Astrocyte (in vitro differentiated cells and primary cell): ENCODE measurements around the gene PCED1B. TPM values are rescaled to one million over a fixed set of nuclear protein-coding genes. Genes with fewer than 3 reads are reported as not detected.

Experiments
- DNase-seq: peaks from one replicate; pipeline ENCODE4 v3.0.0-alpha.2; 2010; ENCODE audit warnings: low read depth
- FAIRE-seq: peaks from 2 replicates; lab custom pipeline; 2011; peaks lifted over from hg19 to GRCh38; lab: Jason Lieb, UNC
- H2AFZ ChIP-seq: 2 replicates; pipeline ENCODE4 v1.6.0; 2012; ENCODE audit warnings: low read depth, low read length, inconsistent platforms
- H3K27ac ChIP-seq: 2 replicates; pipeline ENCODE4 v1.5.1; 2011; ENCODE audit warnings: low read depth, low read length, inconsistent platforms
- H3K27me3 ChIP-seq: 2 replicates; pipeline ENCODE4 v1.6.0; 2011; ENCODE audit warnings: low read length, inconsistent platforms; ENCODE audit not compliant: insufficient read depth
- H3K36me3 ChIP-seq: 2 replicates; pipeline ENCODE4 v1.5.1; 2011; ENCODE audit warnings: low read length, inconsistent platforms; ENCODE audit not compliant: insufficient read depth
- H3K4me1 ChIP-seq: 2 replicates; pipeline ENCODE4 v1.5.1; 2011; ENCODE audit warnings: low read length, inconsistent platforms; ENCODE audit not compliant: insufficient read depth
- H3K4me2 ChIP-seq: 2 replicates; pipeline ENCODE4 v1.6.0; 2012; ENCODE audit warnings: low read length, inconsistent platforms
- H3K4me3 ChIP-seq: 2 replicates; pipeline ENCODE4 v1.5.1; 2011; ENCODE audit warnings: low read depth, mild to moderate bottlenecking, low read length, inconsistent platforms; ENCODE audit not compliant: insufficient read depth
- H3K79me2 ChIP-seq: 2 replicates; pipeline ENCODE4 v1.6.0; 2012; ENCODE audit warnings: mild to moderate bottlenecking, low read length, inconsistent platforms; ENCODE audit not compliant: insufficient read depth
- H3K9ac ChIP-seq: 2 replicates; pipeline ENCODE4 v1.6.0; 2012; ENCODE audit warnings: mild to moderate bottlenecking, low read length, inconsistent platforms
- H3K9me3 ChIP-seq: 2 replicates; pipeline ENCODE4 v1.5.1; 2012; ENCODE audit warnings: low read depth, mild to moderate bottlenecking, low read length, inconsistent platforms; ENCODE audit not compliant: insufficient read depth
- H4K20me1 ChIP-seq: 2 replicates; pipeline ENCODE4 v1.6.0; 2012; ENCODE audit warnings: low read length, inconsistent platforms; ENCODE audit not compliant: insufficient read depth
- H3K27ac Mint-ChIP-seq: one replicate; pipeline ENCODE4 v1.8.0; 2021; ENCODE audit warnings: mild to moderate bottlenecking, mixed read lengths; ENCODE audit not compliant: unreplicated experiment
- H3K27me3 Mint-ChIP-seq: one replicate; pipeline ENCODE4 v1.8.0; 2021; ENCODE audit warnings: low read depth, mixed read lengths; ENCODE audit not compliant: unreplicated experiment
- H3K36me3 Mint-ChIP-seq: one replicate; pipeline ENCODE4 v1.8.0; 2021; ENCODE audit warnings: low read depth, mixed read lengths; ENCODE audit not compliant: unreplicated experiment
- H3K4me1 Mint-ChIP-seq: one replicate; pipeline ENCODE4 v1.8.0; 2021; ENCODE audit warnings: low read depth, mixed read lengths; ENCODE audit not compliant: unreplicated experiment
- H3K4me3 Mint-ChIP-seq: one replicate; pipeline ENCODE4 v1.8.0; 2021; ENCODE audit warnings: mild to moderate bottlenecking, moderate library complexity, mixed read lengths; ENCODE audit not compliant: unreplicated experiment
- H3K9me3 Mint-ChIP-seq: one replicate; pipeline ENCODE4 v1.8.0; 2021; ENCODE audit warnings: mild to moderate bottlenecking, mixed read lengths; ENCODE audit not compliant: unreplicated experiment
- CTCF ChIP-seq: IDR thresholded peaks from 2 replicates; pipeline ENCODE4 v1.5.1; 2011; ENCODE audit warnings: low read depth, mild to moderate bottlenecking, inconsistent platforms, low read length, moderate library complexity; ENCODE audit not compliant: insufficient read depth
- EZH2 ChIP-seq: IDR thresholded peaks from 2 replicates; pipeline ENCODE4 v1.6.1; 2012; ENCODE audit warnings: mild to moderate bottlenecking, low read length, inconsistent platforms; ENCODE audit not compliant: insufficient read depth
- total RNA-seq: library from RNA; stranded (reverse); gene quantifications from 2 replicates; pipeline ENCODE4 v1.2.1, GENCODE V29; 2021

Gene PCED1B
- total RNA-seq, 1 donor from 2014 or later, result 1.8 TPM

DNA sequence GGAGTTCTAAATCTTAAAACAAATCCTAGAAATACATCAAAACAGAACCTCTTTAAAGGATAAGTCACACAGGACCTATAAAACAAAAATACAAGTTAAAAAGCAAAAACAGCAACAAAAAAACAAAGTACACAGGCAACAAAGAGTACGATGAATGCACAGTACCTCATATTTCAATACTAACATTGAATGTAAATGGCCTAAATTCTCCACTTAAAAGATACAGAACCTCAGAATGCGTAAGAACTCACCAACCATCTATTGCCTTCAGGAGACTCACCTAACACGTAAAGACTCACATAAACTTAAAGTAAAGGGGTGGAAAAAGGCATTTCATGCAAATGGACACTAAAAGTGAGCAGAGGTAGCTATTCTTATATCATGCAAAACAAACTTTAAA lies 172.5 kb downstream of the PCED1B start:
- peaks cover 8% of the 10 kb centered on the region for H3K9me3 Mint-ChIP-seq
- H3K9me3 ChIP-seq, result no peaks in the 10 kb centered on the region
- FAIRE-seq (no peak), DNase-seq (no peak)
- TF ChIP-seq CTCF (no peak), EZH2 (no peak)
- H3K36me3 ChIP-seq, result no peaks in the 10 kb centered on the region
- no peak overlapping the region for H3K4me2 ChIP-seq
- no peaks in the 10 kb centered on the region for H3K4me1 ChIP-seq
- H3K4me3 Mint-ChIP-seq, result no peak overlapping the region
- H3K27me3 ChIP-seq, result no peaks in the 10 kb centered on the region
- H3K79me2 ChIP-seq, result no peaks in the 10 kb centered on the region
- H3K27me3 Mint-ChIP-seq, result no peaks in the 10 kb centered on the region
- H3K36me3 Mint-ChIP-seq, result no peaks in the 10 kb centered on the region
- H3K27ac Mint-ChIP-seq, result no peak overlapping the region
- no peak overlapping the region for H2AFZ ChIP-seq
- H3K9ac ChIP-seq, result no peak overlapping the region
- H4K20me1 ChIP-seq, result no peaks in the 10 kb centered on the region
- H3K4me3 ChIP-seq, result no peak overlapping the region
- H3K27ac ChIP-seq, result no peak overlapping the region
- peaks cover 7% of the 10 kb centered on the region for H3K4me1 Mint-ChIP-seq

GRCh38 chr12:47264951-47265350 lies 185.5 kb downstream of the PCED1B start:
- no peak overlapping the region for H3K9ac ChIP-seq
- no peak overlapping the region for H3K27ac ChIP-seq
- H3K4me3 Mint-ChIP-seq, result no peak overlapping the region
- no peak overlapping the region for H3K27ac Mint-ChIP-seq
- H3K4me1 Mint-ChIP-seq, result peaks cover 21% of the 10 kb centered on the region
- no peaks in the 10 kb centered on the region for H4K20me1 ChIP-seq
- no peaks in the 10 kb centered on the region for H3K9me3 ChIP-seq
- no peaks in the 10 kb centered on the region for H3K27me3 ChIP-seq
- peaks cover 2% of the 10 kb centered on the region for H3K36me3 Mint-ChIP-seq
- no peaks in the 10 kb centered on the region for H3K27me3 Mint-ChIP-seq
- TF ChIP-seq CTCF (no peak), EZH2 (no peak)
- H3K4me3 ChIP-seq, result no peak overlapping the region
- H3K4me2 ChIP-seq, result no peak overlapping the region
- H3K36me3 ChIP-seq, result no peaks in the 10 kb centered on the region
- H3K9me3 Mint-ChIP-seq, result peaks cover 3% of the 10 kb centered on the region
- DNase-seq, result no peak
- no peaks in the 10 kb centered on the region for H3K79me2 ChIP-seq
- no peak for FAIRE-seq
- no peak overlapping the region for H2AFZ ChIP-seq
- peaks cover 9% of the 10 kb centered on the region for H3K4me1 ChIP-seq

- Mint-ChIP-seq H3K4me3 (no peak overlapping the region), H3K36me3 (peaks cover 2% of the 10 kb centered on the region), H3K9me3 (peaks cover 3% of the 10 kb centered on the region), H3K27me3 (no peaks in the 10 kb centered on the region), H3K4me1 (peaks cover 25% of the 10 kb centered on the region), H3K27ac (no peak overlapping the region)
- H3K36me3 ChIP-seq, result no peaks in the 10 kb centered on the region
- no peak overlapping the region for H3K9ac ChIP-seq
- FAIRE-seq (no peak), DNase-seq (no peak)
- no peak overlapping the region for H3K4me2 ChIP-seq
- no peak for TF ChIP-seq CTCF
- no peak for TF ChIP-seq EZH2
- H3K27ac ChIP-seq, result no peak overlapping the region
- no peak overlapping the region for H2AFZ ChIP-seq
- H3K4me3 ChIP-seq, result no peak overlapping the region
- peaks cover 13% of the 10 kb centered on the region for H3K4me1 ChIP-seq
- no peaks in the 10 kb centered on the region for H4K20me1 ChIP-seq
- H3K79me2 ChIP-seq, result no peaks in the 10 kb centered on the region
- H3K27me3 ChIP-seq, result no peaks in the 10 kb centered on the region
- H3K9me3 ChIP-seq, result no peaks in the 10 kb centered on the region
Observed at GRCh38 chr12:47265391-47265790, 186.0 kb downstream of the PCED1B start.
